ENCODE measurements around the gene DROSHA. TPM values are rescaled to one million over a fixed set of nuclear protein-coding genes. Genes with fewer than 3 reads are reported as not detected.

Gene DROSHA
- total and polyA plus RNA-seq, 8 donors: 25.2 to 77.2 (median 44.0) TPM

GRCh38 chr5:31492869-31493268, 39.0 kb downstream of the DROSHA start:
- Histone ChIP-seq H3K4me3 (no peak overlapping the region), H3K27ac (peak overlapping the region in 1 of 5 donors; percentile 44), H3K9me3 (no peaks in the 10 kb centered on the region), H3K36me3 (peaks cover 28 to 98% (median 96%) of the 10 kb centered on the region in 4 donors), H3K27me3 (no peaks in the 10 kb centered on the region), H3K4me1 (peaks cover 0 to 23% (median 8%) of the 10 kb centered on the region in 4 donors)
- TF ChIP-seq POLR2AphosphoS5 (IDR thresholded peaks at IDR 0.05) (peak in 1 of 3 donors; percentile 65), EP300 (IDR thresholded peaks at IDR 0.05) (no peak)
- intact Hi-C loops (cut with DNase I; ENCODE audit: low total_unique reads): no loop called here
- WGBS, 5 donors: 61 to 71% (median 68%) methylated on average over 4 of the region's 4 CpGs
- peak in 1 of 2 donors; percentile 32 for DNase-seq

GRCh38 chr5:31487506-31487905, 44.4 kb downstream of the DROSHA start:
- H3K9me3 ChIP-seq: no peaks in the 10 kb centered on the region
- H3K4me3 ChIP-seq: no peak overlapping the region
- no peak overlapping the region for H3K27ac ChIP-seq
- WGBS, 5 donors: 74 to 93% (median 84%) methylated on average over 2 of the region's 2 CpGs
- peaks cover 7 to 95% (median 82%) of the 10 kb centered on the region in 4 donors for H3K36me3 ChIP-seq
- TF ChIP-seq POLR2A (IDR thresholded peaks at IDR 0.05) (no peak), EP300 (IDR thresholded peaks at IDR 0.05) (no peak), CTCF (IDR thresholded peaks at IDR 0.05) (no peak), POLR2AphosphoS5 (IDR thresholded peaks at IDR 0.05) (no peak)
- peaks cover 0 to 14% (median 1%) of the 10 kb centered on the region in 4 donors for H3K4me1 ChIP-seq
- no peaks in the 10 kb centered on the region for H3K27me3 ChIP-seq
- DNase-seq: no peak
- intact Hi-C loops (cut with DNase I; ENCODE audit: low total_unique reads): no loop called here

GRCh38 chr5:31486441-31486840, 45.5 kb downstream of the DROSHA start:
- H3K4me3 ChIP-seq: no peak overlapping the region
- H3K36me3 ChIP-seq: peaks cover 8 to 95% (median 81%) of the 10 kb centered on the region in 4 donors
- no peaks in the 10 kb centered on the region for H3K9me3 ChIP-seq
- no peak overlapping the region for H3K27ac ChIP-seq
- no peak for DNase-seq
- TF ChIP-seq CTCF (IDR thresholded peaks at IDR 0.05) (no peak), EP300 (IDR thresholded peaks at IDR 0.05) (no peak)
- intact Hi-C loops (cut with DNase I; ENCODE audit: low total_unique reads): no loop called here
- no peaks in the 10 kb centered on the region for H3K27me3 ChIP-seq
- 84 to 93% (median 90%) methylated on average over 6 of the region's 6 CpGs for WGBS, 5 donors
- H3K4me1 ChIP-seq: peaks cover 0 to 12% (median 0%) of the 10 kb centered on the region in 4 donors

- Histone ChIP-seq H3K27ac (no peak overlapping the region), H3K9me3 (no peaks in the 10 kb centered on the region), H3K4me1 (peaks cover 0 to 12% (median 0%) of the 10 kb centered on the region in 4 donors), H3K4me3 (no peak overlapping the region), H3K27me3 (no peaks in the 10 kb centered on the region), H3K36me3 (peaks cover 8 to 92% (median 74%) of the 10 kb centered on the region in 4 donors)
- intact Hi-C loops (cut with DNase I; ENCODE audit: low total_unique reads): no loop called here
- 62 to 78% (median 73%) methylated on average over 7 of the region's 7 CpGs for WGBS, 5 donors
- no peak for DNase-seq
- TF ChIP-seq CTCF (IDR thresholded peaks at IDR 0.05): no peak
- TF ChIP-seq POLR2A (IDR thresholded peaks at IDR 0.05): no peak
- no peak for TF ChIP-seq POLR2AphosphoS5 (IDR thresholded peaks at IDR 0.05)
- TF ChIP-seq EP300 (IDR thresholded peaks at IDR 0.05): no peak
Measured at GRCh38 chr5:31485376-31486207, 46.3 kb downstream of the DROSHA start.

Data from stomach (tissue), 9 donors.